Pancreas (tissue), 10 donors: ENCODE results near the gene FLAD1. TPM values are rescaled to one million over a fixed set of nuclear protein-coding genes. Genes with fewer than 3 reads are reported as not detected.

Source experiments
- ATAC-seq, 4 donors: fragments of 200-7000 bp; cut with Tn5 transposase; one replicate each; pipeline versions ENCODE4 v1.8.0 to v1.9.1; 2020; ENCODE audit warnings: mild to moderate bottlenecking in 4 of 4, moderate library complexity in 4 of 4
- DNase-seq, 6 donors: peaks; one replicate each; pipeline ENCODE4 v3.0.0-alpha.2; 2020
- FAIRE-seq: peaks from 2 replicates; lab custom pipeline; 2012; peaks lifted over from hg19 to GRCh38; lab: Jason Lieb, UNC
- H3K27ac ChIP-seq, 4 donors: fragments of 200-600 bp; sonication (generic); 1 replicate in 3 of 4; 2 replicates in 1 of 4; pipeline versions ENCODE4 v1.5.0 to v1.8.0; 2020
- H3K27me3 ChIP-seq, 4 donors: fragments of 200-600 bp; one replicate each; pipeline ENCODE4 v1.8.0; 2021
- H3K36me3 ChIP-seq, 3 donors: fragments of 200-600 bp; sonication (generic) in 1 of 3; one replicate each; pipeline versions ENCODE4 v1.5.0 to v1.8.0; 2020 to 2021
- H3K4me1 ChIP-seq, 3 donors: fragments of 200-600 bp; one replicate each; pipeline ENCODE4 v1.8.0; 2021
- H3K4me3 ChIP-seq, 4 donors: fragments of 200-600 bp; sonication (generic) in 2 of 4; one replicate each; pipeline versions ENCODE4 v1.5.0 to v1.8.0; 2020 to 2021
- H3K9me3 ChIP-seq, 4 donors: fragments of 200-600 bp; one replicate each; pipeline ENCODE4 v1.8.0; 2021
- CTCF ChIP-seq, 4 donors: fragments of 200-600 bp; sonication (generic) in 3 of 4; IDR thresholded peaks; one replicate each; pipeline versions ENCODE4 v1.5.0 to v1.8.0; 2021; ENCODE audit warnings: antibody characterized with exemption in 4 of 4
- WGBS, 2 donors: extraction: QIAGEN DNeasy Blood & Tissue Kit; methylation state at CpG; one replicate each; pipeline ENCODE4 v1.1.7; 2013; 5-methylcytosine and 5-hydroxymethylcytosine counted together
- intact Hi-C, 3 donors: fragments of 100-400 bp; cut with DNase I; formaldehyde crosslinking; loops; one replicate each; pipeline versions ENCODE4 v1.11.1 to v1.14.2; 2022
- microRNA-seq, 2 donors: library from miRNA; unstranded; fragments of <30 nt; microRNA quantifications; one replicate each; pipeline versions ENCODE4 to v1.1.0, GENCODE V29; 2019 to 2020
- polyA plus RNA-seq, 2 donors: library from polyadenylated mRNA; stranded (reverse); fragments of 200-250 nt; gene quantifications; one replicate each; pipeline ENCODE4 v1.2.3, GENCODE V29; 2013
- total RNA-seq, 6 donors: library from RNA; stranded (reverse); fragmentation: NEBNext Ultra II Directional in 4 of 6; extraction: Animal tissue kit (Norgen Biotek cat#: 25700) in 4 of 6; gene quantifications; one replicate each; pipeline versions ENCODE4 v1.2.1 to v1.2.4, GENCODE V29; 2021 to 2023
- donor health status: healthy with polysubstance abuse.
- donor health status: DM: no; HTN: no; CAD: no; lungs with moderate emphysema.
- donor health status: DM: no; HTN: no; CAD: no.
- donor health status: control.
- donor health status: control.
- donor health status: Bipolar disorder and iron deficiency.
- donor health status: DM: yes; HTN: yes; CAD: no.
- donor health status: DM: no; HTN: no; CAD: no.
- donor health status: DM: no; HTN: no; CAD: no.
- donor health status: DM: yes; HTN: yes; CAD: no.

FLAD1 gene
- total and polyA plus RNA-seq, 8 donors, result 8.3 to 28.6 (median 13.2) TPM

DNA sequence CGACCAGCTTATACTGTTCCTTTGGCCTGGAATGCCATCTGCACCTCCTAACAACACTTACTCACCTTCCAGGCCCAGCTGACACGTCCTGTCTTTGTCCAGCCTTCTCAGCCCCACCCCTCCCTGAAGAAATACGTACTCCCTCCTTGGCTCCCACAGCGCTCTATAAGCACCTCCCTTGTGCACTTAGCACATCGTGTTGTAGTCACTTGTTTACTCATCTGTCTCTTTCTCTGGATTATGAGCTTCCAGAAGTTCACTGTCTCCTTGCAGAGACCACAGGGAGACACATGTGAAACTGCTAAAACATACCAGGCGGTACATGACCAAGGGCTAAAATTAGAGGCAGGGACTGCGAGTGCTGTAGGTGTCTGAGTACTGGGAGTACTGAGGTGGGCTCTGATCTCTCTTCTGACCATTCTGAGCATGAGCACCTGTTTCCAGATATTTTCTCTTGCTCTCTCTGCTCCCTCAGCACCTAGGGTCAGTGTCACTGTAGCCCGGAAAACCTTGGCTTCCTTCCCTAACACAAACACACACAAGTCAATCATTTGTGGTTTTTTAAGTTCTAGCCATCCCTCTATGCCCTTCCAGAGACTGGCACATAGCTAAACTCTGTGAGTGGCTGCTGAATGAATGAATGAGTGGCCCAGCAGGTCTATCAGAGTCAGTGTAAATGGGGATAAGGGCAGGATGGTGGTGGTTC is 55.6 kb downstream of the FLAD1 start:
- no peak overlapping the region for H3K4me3 ChIP-seq
- 49 to 58% methylated on average over 8 of the region's 8 CpGs for WGBS, 2 donors
- FAIRE-seq (no peak), DNase-seq (no peak), ATAC-seq (peak in 2 of 4 donors; percentile 38 to 55)
- no peak for TF ChIP-seq CTCF (IDR thresholded peaks at IDR 0.05)
- H3K36me3 ChIP-seq, result no peaks in the 10 kb centered on the region
- peaks cover 0 to 3% (median 0%) of the 10 kb centered on the region in 3 donors for H3K4me1 ChIP-seq
- H3K27me3 ChIP-seq, result no peaks in the 10 kb centered on the region
- intact Hi-C loops, result no loop called here
- H3K9me3 ChIP-seq, result no peaks in the 10 kb centered on the region
- no peak overlapping the region for H3K27ac ChIP-seq

- no peak for ATAC-seq
- FAIRE-seq, result no peak
- Histone ChIP-seq H3K4me3 (no peak overlapping the region), H3K27ac (no peak overlapping the region), H3K27me3 (no peaks in the 10 kb centered on the region), H3K9me3 (no peaks in the 10 kb centered on the region), H3K36me3 (no peaks in the 10 kb centered on the region), H3K4me1 (peaks cover 0 to 3% (median 0%) of the 10 kb centered on the region in 3 donors)
- TF ChIP-seq CTCF (IDR thresholded peaks at IDR 0.05), result no peak
- intact Hi-C loops, result no loop called here
- 73 to 77% methylated on average over 4 of the region's 4 CpGs for WGBS, 2 donors
- no peak for DNase-seq
Measured at GRCh38 chr1:155039308-155039669, 56.1 kb downstream of the FLAD1 start.

DNA sequence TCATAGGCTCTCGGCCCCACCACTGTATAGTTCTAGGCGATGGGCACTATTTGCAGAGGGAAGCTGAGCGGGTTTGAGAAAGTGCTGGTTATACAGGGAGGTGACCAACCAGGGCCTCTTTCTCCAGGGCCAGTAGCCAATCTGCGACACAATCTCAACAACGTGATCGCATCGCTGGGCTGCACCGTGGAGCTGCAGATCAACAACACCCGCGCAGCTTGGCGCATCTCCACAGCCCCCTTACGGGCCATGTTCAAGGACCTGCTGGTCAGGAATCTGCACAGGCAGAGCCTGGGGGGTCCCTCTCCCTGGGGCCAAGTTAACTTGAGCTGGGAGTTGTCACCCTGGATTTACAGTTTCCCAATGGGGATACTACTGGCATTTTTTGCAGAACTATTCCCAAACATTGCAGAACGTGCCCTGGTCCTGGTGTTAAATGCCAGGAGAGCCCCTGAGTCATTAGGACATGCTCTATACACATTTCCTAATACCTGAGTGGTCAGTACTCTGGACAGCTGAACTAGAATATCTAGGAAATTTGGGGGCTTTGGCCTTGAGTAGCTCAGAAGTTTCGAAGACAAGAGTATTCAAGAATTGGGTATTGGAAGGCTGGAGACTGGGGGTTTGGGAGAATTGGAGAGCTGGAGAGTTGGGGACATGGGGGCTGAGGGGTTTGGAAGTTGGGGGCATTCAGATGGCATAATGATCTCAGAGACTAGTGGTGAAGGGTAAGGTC is 57.4 kb downstream of the FLAD1 start:
- ATAC-seq (no peak), DNase-seq (peak in 1 of 6 donors; percentile 48), FAIRE-seq (no peak)
- Histone ChIP-seq H3K27me3 (no peaks in the 10 kb centered on the region), H3K4me1 (peaks cover 0 to 7% (median 0%) of the 10 kb centered on the region in 3 donors), H3K27ac (no peak overlapping the region), H3K4me3 (no peak overlapping the region), H3K9me3 (no peaks in the 10 kb centered on the region), H3K36me3 (no peaks in the 10 kb centered on the region)
- TF ChIP-seq CTCF (IDR thresholded peaks at IDR 0.05), result no peak
- WGBS, 2 donors, result 82 to 83% methylated on average over 14 of the region's 14 CpGs
- intact Hi-C loops, result loop anchor here in 1 of 3 donors (5.0 kb wide), 1 partner anchor 42 kb away; no protein-coding TSS in a partner anchor

Small RNA genes within 50 kb of the gene (microRNA-seq; reads per million reads assigned to microRNA genes)
- 0 to 0.29 reads per million in 2 donors for gene MIR4258

Other genes starting within 250 kb of the FLAD1 start
- 1 to 10 TPM in 1 of 6 donors, under 1 TPM in 5; 0.23 to 1.0 (median 0.36) TPM for gene KCNN3, start 113.1 kb upstream of the FLAD1 start, total RNA-seq
- under 1 TPM; 0.11 to 0.35 TPM for gene KCNN3, start 113.1 kb upstream of the FLAD1 start, polyA plus RNA-seq
- 10 to 100 TPM; 12.4 to 23.3 (median 16.8) TPM for gene PMVK, start 46.6 kb upstream of the FLAD1 start, total RNA-seq
- gene PMVK, start 46.6 kb upstream of the FLAD1 start, polyA plus RNA-seq, result 10 to 100 TPM; 15.9 to 32.4 TPM
- gene PBXIP1, start 27.2 kb upstream of the FLAD1 start, total RNA-seq, result 10 to 100 TPM; 15.6 to 53.1 (median 24.9) TPM
- 10 to 100 TPM; 29.5 to 45.4 TPM for gene PBXIP1, start 27.2 kb upstream of the FLAD1 start, polyA plus RNA-seq
- 10 to 100 TPM in 3 of 6 donors, 1 to 10 TPM in 3; 8.1 to 18.3 (median 9.9) TPM for gene PYGO2, start 21.6 kb upstream of the FLAD1 start, total RNA-seq
- 10 to 100 TPM; 13.3 to 19.5 TPM for gene PYGO2, start 21.6 kb upstream of the FLAD1 start, polyA plus RNA-seq
- 10 to 100 TPM; 32.3 to 53.4 (median 40.7) TPM for gene SHC1, start 12.6 kb upstream of the FLAD1 start, total RNA-seq
- gene SHC1, start 12.6 kb upstream of the FLAD1 start, polyA plus RNA-seq, result 10 to 100 TPM; 37.4 to 47.6 TPM
- 10 to 100 TPM in 3 of 6 donors, 1 to 10 TPM in 3; 6.7 to 12.0 (median 10.2) TPM for gene CKS1B, start 8.7 kb upstream of the FLAD1 start, total RNA-seq
- gene CKS1B, start 8.7 kb upstream of the FLAD1 start, polyA plus RNA-seq, result 10 to 100 TPM in 1 of 2 donors, 1 to 10 TPM in 1; 6.7 to 19.5 TPM
- under 1 TPM in 1 of 6 donors, not detected in 5; 0.29 TPM for gene LENEP, start 10.2 kb downstream of the FLAD1 start, total RNA-seq
- gene LENEP, start 10.2 kb downstream of the FLAD1 start, polyA plus RNA-seq, result not detected
- 10 to 100 TPM; 24.5 to 38.4 (median 37.2) TPM for gene ZBTB7B, start 19.5 kb downstream of the FLAD1 start, total RNA-seq
- 10 to 100 TPM; 19.8 to 31.8 TPM for gene ZBTB7B, start 19.5 kb downstream of the FLAD1 start, polyA plus RNA-seq
- under 1 TPM; 0.12 to 0.94 (median 0.22) TPM for gene DCST2, start 50.4 kb downstream of the FLAD1 start, total RNA-seq
- 1 to 10 TPM; 3.9 to 5.1 TPM for gene DCST2, start 50.4 kb downstream of the FLAD1 start, polyA plus RNA-seq
- under 1 TPM in 1 of 6 donors, not detected in 5; 0.14 TPM for gene DCST1, start 50.5 kb downstream of the FLAD1 start, total RNA-seq
- not detected for gene DCST1, start 50.5 kb downstream of the FLAD1 start, polyA plus RNA-seq
- gene ADAM15, start 68.0 kb downstream of the FLAD1 start, total RNA-seq, result 10 to 100 TPM; 23.7 to 37.6 (median 33.2) TPM
- 100 to 1,000 TPM; 114 to 125 TPM for gene ADAM15, start 68.0 kb downstream of the FLAD1 start, polyA plus RNA-seq
- 1 to 10 TPM; 2.1 to 5.6 (median 3.1) TPM for gene EFNA4, start 80.4 kb downstream of the FLAD1 start, total RNA-seq
- 1 to 10 TPM; 6.0 to 6.2 TPM for gene EFNA4, start 80.4 kb downstream of the FLAD1 start, polyA plus RNA-seq
- gene EFNA3, start 95.5 kb downstream of the FLAD1 start, total RNA-seq, result 1 to 10 TPM in 2 of 6 donors, under 1 TPM in 4; 0.52 to 1.2 (median 0.70) TPM
- under 1 TPM; 0.72 to 0.99 TPM for gene EFNA3, start 95.5 kb downstream of the FLAD1 start, polyA plus RNA-seq
- 10 to 100 TPM; 19.5 to 45.9 (median 30.4) TPM for gene EFNA1, start 144.5 kb downstream of the FLAD1 start, total RNA-seq
- 10 to 100 TPM; 47.9 to 91.7 TPM for gene EFNA1, start 144.5 kb downstream of the FLAD1 start, polyA plus RNA-seq
- 10 to 100 TPM; 18.7 to 33.3 (median 26.2) TPM for gene SLC50A1, start 152.5 kb downstream of the FLAD1 start, total RNA-seq
- gene SLC50A1, start 152.5 kb downstream of the FLAD1 start, polyA plus RNA-seq, result 10 to 100 TPM; 32.8 to 33.0 TPM
- gene DPM3, start 157.2 kb downstream of the FLAD1 start, total RNA-seq, result 10 to 100 TPM; 39.4 to 46.5 (median 42.3) TPM
- 100 to 1,000 TPM; 211 to 227 TPM for gene DPM3, start 157.2 kb downstream of the FLAD1 start, polyA plus RNA-seq
- 100 to 1,000 TPM in 4 of 6 donors, 10 to 100 TPM in 2; 91.8 to 119 (median 102) TPM for gene KRTCAP2, start 190.0 kb downstream of the FLAD1 start, total RNA-seq
- 100 to 1,000 TPM; 182 to 238 TPM for gene KRTCAP2, start 190.0 kb downstream of the FLAD1 start, polyA plus RNA-seq
- gene TRIM46, start 190.5 kb downstream of the FLAD1 start, total RNA-seq, result under 1 TPM; 0.19 to 0.59 (median 0.33) TPM
- gene TRIM46, start 190.5 kb downstream of the FLAD1 start, polyA plus RNA-seq, result 1 to 10 TPM; 1.2 to 4.1 TPM
- gene THBS3, start 224.6 kb downstream of the FLAD1 start, total RNA-seq, result 10 to 100 TPM in 5 of 6 donors, 1 to 10 TPM in 1; 9.9 to 31.1 (median 14.6) TPM
- gene THBS3, start 224.6 kb downstream of the FLAD1 start, polyA plus RNA-seq, result 10 to 100 TPM; 69.1 to 78.6 TPM
- gene MTX1, start 225.4 kb downstream of the FLAD1 start, total RNA-seq, result 10 to 100 TPM; 10.7 to 18.4 (median 15.7) TPM
- 10 to 100 TPM; 34.3 to 36.8 TPM for gene MTX1, start 225.4 kb downstream of the FLAD1 start, polyA plus RNA-seq